WERI-Rb-1 (cell line): ENCODE results near the gene TRIO.

Experiments used
- DNase-seq: peaks from one replicate; pipeline ENCODE4 v3.0.0-alpha.2; 2020
- H3K27ac ChIP-seq: fragments of 250-450 bp; sonication (Bioruptor Pico); 2 replicates; pipeline ENCODE4 v1.5.1; 2020; ENCODE audit warnings: mild to moderate bottlenecking, moderate library complexity
- H3K27me3 ChIP-seq: fragments of 250-450 bp; sonication (Bioruptor Pico); 2 replicates; pipeline ENCODE4 v1.5.1; 2021; ENCODE audit warnings: mild to moderate bottlenecking, low read depth, moderate library complexity; ENCODE audit not compliant: insufficient read depth, severe bottlenecking
- H3K36me3 ChIP-seq: fragments of 250-450 bp; sonication (Bioruptor Pico); 2 replicates; pipeline ENCODE4 v1.5.1; 2020; ENCODE audit warnings: mild to moderate bottlenecking, moderate library complexity
- H3K4me3 ChIP-seq: 2 replicates; pipeline ENCODE4 v1.5.1; 2011; ENCODE audit warnings: low read depth, mild to moderate bottlenecking, control low read depth, low read length
- H3K9me3 ChIP-seq: fragments of 250-450 bp; sonication (Bioruptor Pico); 2 replicates; pipeline ENCODE4 v1.5.1; 2021; ENCODE audit warnings: mild to moderate bottlenecking, moderate library complexity; ENCODE audit not compliant: severe bottlenecking
- CTCF ChIP-seq: IDR thresholded peaks from 2 replicates; pipeline ENCODE4 v1.5.1; 2011; ENCODE audit warnings: low read depth, mild to moderate bottlenecking, control low read depth, inconsistent platforms, low read length

Gene TRIO

GRCh38 chr5:14242871-14243383 is 99.8 kb downstream of the TRIO start:
- no peak for TF ChIP-seq CTCF
- Histone ChIP-seq H3K4me3 (no peak overlapping the region), H3K27ac (no peak overlapping the region), H3K36me3 (no peaks in the 10 kb centered on the region), H3K9me3 (no peaks in the 10 kb centered on the region), H3K27me3 (no peaks in the 10 kb centered on the region)
- no peak for DNase-seq

- no peak for DNase-seq
- Histone ChIP-seq H3K9me3 (no peaks in the 10 kb centered on the region), H3K27ac (no peak overlapping the region), H3K36me3 (no peaks in the 10 kb centered on the region), H3K4me3 (no peak overlapping the region), H3K27me3 (no peaks in the 10 kb centered on the region)
- TF ChIP-seq CTCF = no peak
Measured at GRCh38 chr5:14243766-14244165, 100.6 kb downstream of the TRIO start.

- TF ChIP-seq CTCF = no peak
Measured at GRCh38 chr5:14244721-14245120, 101.6 kb downstream of the TRIO start.

GRCh38 chr5:14245132-14245925 is 102.2 kb downstream of the TRIO start:
- no peak for DNase-seq
- Histone ChIP-seq H3K27ac (no peak overlapping the region), H3K27me3 (no peaks in the 10 kb centered on the region), H3K36me3 (no peaks in the 10 kb centered on the region), H3K9me3 (no peaks in the 10 kb centered on the region), H3K4me3 (no peak overlapping the region)
- no peak for TF ChIP-seq CTCF

More at GRCh38 chr5:14244721-14245120, 101.6 kb downstream of the TRIO start:
- Histone ChIP-seq H3K27me3 (no peaks in the 10 kb centered on the region), H3K27ac (no peak overlapping the region), H3K36me3 (no peaks in the 10 kb centered on the region), H3K4me3 (no peak overlapping the region), H3K9me3 (no peaks in the 10 kb centered on the region)
- no peak for DNase-seq

GRCh38 chr5:14246350-14247053 is 103.4 kb downstream of the TRIO start:
- TF ChIP-seq CTCF = no peak
- Histone ChIP-seq H3K4me3 (no peak overlapping the region), H3K27me3 (no peaks in the 10 kb centered on the region), H3K27ac (no peak overlapping the region), H3K36me3 (no peaks in the 10 kb centered on the region), H3K9me3 (no peaks in the 10 kb centered on the region)
- no peak for DNase-seq
